Astrocyte of the hippocampus (primary cell): ENCODE measurements around the gene PIK3R1.

Experiments used
- DNase-seq: peaks from one replicate; pipeline ENCODE4 v3.0.0; 2011; ENCODE audit warnings: low read depth, low spot score

PIK3R1 gene

GRCh38 chr5:68296895-68297294, 81.3 kb downstream of the PIK3R1 start:
- DNase-seq: no peak

- DNase-seq: no peak
Observed at GRCh38 chr5:68297656-68298055, 82.1 kb downstream of the PIK3R1 start.

GRCh38 chr5:68298479-68298878, 82.9 kb downstream of the PIK3R1 start:
- DNase-seq: no peak

GRCh38 chr5:68299105-68299504, 83.5 kb downstream of the PIK3R1 start:
- no peak for DNase-seq

- DNase-seq: no peak
Observed at GRCh38 chr5:68299575-68299974, 84.0 kb downstream of the PIK3R1 start.

GRCh38 chr5:68303038-68303738, 87.6 kb downstream of the PIK3R1 start:
- DNase-seq: no peak

- no peak for DNase-seq
Observed at GRCh38 chr5:68303754-68304420, 88.3 kb downstream of the PIK3R1 start.

GRCh38 chr5:68304421-68305052, 89.0 kb downstream of the PIK3R1 start:
- DNase-seq: peak; percentile 28

- DNase-seq: no peak
Observed at GRCh38 chr5:68305223-68305870, 89.8 kb downstream of the PIK3R1 start.

GRCh38 chr5:68306361-68307014, 90.9 kb downstream of the PIK3R1 start:
- no peak for DNase-seq

GRCh38 chr5:68313336-68313735, 97.8 kb downstream of the PIK3R1 start:
- no peak for DNase-seq

- no peak for DNase-seq
Observed at GRCh38 chr5:68314465-68314864, 98.9 kb downstream of the PIK3R1 start.

- no peak for DNase-seq
Observed at GRCh38 chr5:68315679-68316271, 100.2 kb downstream of the PIK3R1 start.

- DNase-seq: no peak
Observed at GRCh38 chr5:68316469-68316868, 100.9 kb downstream of the PIK3R1 start.

GRCh38 chr5:68317646-68318045, 102.1 kb downstream of the PIK3R1 start:
- no peak for DNase-seq

GRCh38 chr5:68318955-68319705, 103.6 kb downstream of the PIK3R1 start:
- peak; percentile 30 for DNase-seq

GRCh38 chr5:68319706-68320412, 104.3 kb downstream of the PIK3R1 start:
- DNase-seq: no peak

GRCh38 chr5:68320413-68320986, 104.9 kb downstream of the PIK3R1 start:
- DNase-seq: no peak

- no peak for DNase-seq
Observed at GRCh38 chr5:68325065-68325580, 109.6 kb downstream of the PIK3R1 start.
